GM12878 (cell line): Measurements from ENCODE around the gene NAALADL2. TPM values are rescaled to one million over a fixed set of nuclear protein-coding genes. Genes with fewer than 3 reads are reported as not detected.

Experiments
- CBX5 ChIP-seq: sonication (generic); IDR thresholded peaks from 2 replicates; pipeline ENCODE4 v1.6.1; 2016; ENCODE audit warnings: low read depth, moderate library complexity, mild to moderate bottlenecking, inconsistent platforms
- CEBPB ChIP-seq, 2 experiments: fragments of 150-350 bp in 1 of 2; IDR thresholded peaks; 2 replicates each; pipeline ENCODE4 v1.6.1; 2012 to 2014; ENCODE audit warnings: low read depth in 2 of 2, low read length in 2 of 2, borderline replicate concordance in 1 of 2, inconsistent platforms in 1 of 2
- CREB1 ChIP-seq: IDR thresholded peaks from 2 replicates; pipeline ENCODE4 v1.6.1; 2012; ENCODE audit warnings: low read depth, mild to moderate bottlenecking, inconsistent platforms
- E2F4 ChIP-seq: IDR thresholded peaks from 2 replicates; pipeline ENCODE4 v1.6.1; 2012; ENCODE audit warnings: low read depth, low read length, improper control_type of control experiment
- EED ChIP-seq: sonication (generic); IDR thresholded peaks from 2 replicates; pipeline ENCODE4 v1.6.1; 2016; ENCODE audit warnings: antibody characterized with exemption, low read depth
- EZH2 ChIP-seq: IDR thresholded peaks from 2 replicates; pipeline ENCODE4 v1.6.1; 2012; ENCODE audit warnings: low read depth, mild to moderate bottlenecking, control low read depth, inconsistent platforms, low read length, borderline replicate concordance; ENCODE audit not compliant: control insufficient read depth
- FOXK2 ChIP-seq: fragments of 450-650 bp; IDR thresholded peaks from 2 replicates; pipeline ENCODE4 v1.6.1; 2017; ENCODE audit warnings: mild to moderate bottlenecking, moderate library complexity
- FOXM1 ChIP-seq: IDR thresholded peaks from 2 replicates; pipeline ENCODE4 v1.6.1; 2012; ENCODE audit warnings: low read depth, mild to moderate bottlenecking, inconsistent platforms, low read length, moderate library complexity
- GATAD2B ChIP-seq: fragments of 450-650 bp; conservative IDR thresholded peaks from 2 replicates; pipeline ENCODE4 v1.6.1; 2017; ENCODE audit warnings: low read depth, mild to moderate bottlenecking, moderate library complexity
- IKZF2 ChIP-seq, 2 experiments: fragments of 450-650 bp; IDR thresholded peaks; 2 replicates each; pipeline ENCODE4 v1.6.1; 2017; ENCODE audit warnings: mild to moderate bottlenecking in 2 of 2, moderate library complexity in 2 of 2
- JUNB ChIP-seq: IDR thresholded peaks from 2 replicates; pipeline ENCODE4 v1.6.1; 2016; ENCODE audit warnings: antibody characterized with exemption, mild to moderate bottlenecking
- JUND ChIP-seq: IDR thresholded peaks from 2 replicates; pipeline ENCODE4 v1.6.1; 2012; ENCODE audit warnings: low read depth, mild to moderate bottlenecking, low read length, improper control_type of control experiment, moderate library complexity
- LARP7 ChIP-seq: fragments of 450-650 bp; IDR thresholded peaks from 2 replicates; pipeline ENCODE4 v1.6.1; 2017; ENCODE audit warnings: mild to moderate bottlenecking
- MTA2 ChIP-seq: fragments of 450-650 bp; IDR thresholded peaks from 2 replicates; pipeline ENCODE4 v1.6.1; 2016; ENCODE audit warnings: low read depth, mild to moderate bottlenecking, moderate library complexity
- NFYA ChIP-seq: IDR thresholded peaks from 2 replicates; pipeline ENCODE4 v1.6.1; 2011; ENCODE audit warnings: low read depth, mild to moderate bottlenecking, low read length, improper control_type of control experiment, borderline replicate concordance
- PAX8 ChIP-seq: fragments of 450-650 bp; IDR thresholded peaks from 2 replicates; pipeline ENCODE4 v1.6.1; 2017; ENCODE audit warnings: mild to moderate bottlenecking, moderate library complexity
- RAD21 ChIP-seq: IDR thresholded peaks from 2 replicates; pipeline ENCODE4 v1.6.1; 2011; ENCODE audit warnings: mild to moderate bottlenecking, low read depth, low read length, moderate library complexity; ENCODE audit not compliant: insufficient read depth
- RAD51 ChIP-seq: fragments of 450-650 bp; IDR thresholded peaks from 2 replicates; pipeline ENCODE4 v1.6.1; 2016; ENCODE audit warnings: moderate library complexity, mild to moderate bottlenecking, inconsistent platforms
- RELB ChIP-seq: fragments of 450-650 bp; IDR thresholded peaks from 2 replicates; pipeline ENCODE4 v1.6.1; 2017; ENCODE audit warnings: low read depth, mild to moderate bottlenecking, moderate library complexity
- SMAD5 ChIP-seq: IDR thresholded peaks from 2 replicates; pipeline ENCODE4 v1.6.1; 2016; ENCODE audit warnings: antibody characterized with exemption, low read depth
- SMARCA5 ChIP-seq: fragments of 450-650 bp; IDR thresholded peaks from 2 replicates; pipeline ENCODE4 v1.6.1; 2017; ENCODE audit warnings: mild to moderate bottlenecking
- STAT1 ChIP-seq: fragments of 450-650 bp; conservative IDR thresholded peaks from 2 replicates; pipeline ENCODE4 v1.6.1; 2014; ENCODE audit warnings: antibody characterized with exemption, mild to moderate bottlenecking
- STAT3 ChIP-seq: IDR thresholded peaks from 2 replicates; pipeline ENCODE4 v1.6.1; 2011; ENCODE audit warnings: low read depth, low read length, improper control_type of control experiment
- TCF3 ChIP-seq: IDR thresholded peaks from 2 replicates; pipeline ENCODE4 v1.6.1; 2012; ENCODE audit warnings: low read depth, mild to moderate bottlenecking, low read length, borderline replicate concordance; ENCODE audit not compliant: insufficient read depth
- TCF7 ChIP-seq: IDR thresholded peaks from 2 replicates; pipeline ENCODE4 v1.6.1; 2014; ENCODE audit warnings: antibody characterized with exemption, borderline replicate concordance
- polyA plus RNA-seq, 11 experiments: library from polyadenylated mRNA; depleted of rRNA in 4 of 11; unstranded in 6 of 11; stranded (reverse) in 5 of 11; fragments of >200 nt; fragmentation: Nextera tagmentation in 4 of 11; fragmentation: Illumina TruSeq in 1 of 11; extraction: Ambion mirVana in 4 of 11; extraction: Trizol in 1 of 11; gene quantifications; 1 replicate in 1 of 11; 2 replicates in 10 of 11; pipeline versions ENCODE4 v1.2.1 to v1.2.3, GENCODE V29; 2011 to 2016; ENCODE audit warnings: inconsistent platforms in 2 of 11, missing spikeins in 2 of 11, low read depth in 1 of 11
- total RNA-seq, 4 experiments: library from RNA; depleted of rRNA in 3 of 4; stranded (reverse); fragments of >200 nt in 3 of 4; fragmentation: Illumina TruSeq in 1 of 4; extraction: Trizol in 1 of 4; gene quantifications; 2 replicates each; pipeline versions ENCODE4 v1.2.1 to v1.2.3, GENCODE V29; 2013 to 2021
- TF ChIP-seq, protein P1 (sequence below): fragments of 450-650 bp; conservative IDR thresholded peaks from 2 replicates; pipeline ENCODE4 v1.6.1; 2017; ENCODE audit warnings: mild to moderate bottlenecking, moderate library complexity

Gene NAALADL2
- total and polyA plus RNA-seq, 10 of the 15 experiments (the other 5 are each of a cell fraction or from before 2014, with no cell fraction given) = 0.06 to 10.8 (median 0.46) TPM

GRCh38 chr3:175193815-175194518, 334.8 kb downstream of the NAALADL2 start (continued):
- TF ChIP-seq RELB (no peak), SMARCA5 (no peak), NFYA (no peak), STAT1 (no peak), CBX5 (0 out of 2 replicates have a peak, but pooled peaks have one; percentile 28), IKZF2 (IDR thresholded peaks at IDR 0.05) (peak in 1 of 2 experiments; percentile 46; a peak in 1 of 4 replicates), RAD51 (no peak), CEBPB (IDR thresholded peaks at IDR 0.05; ENCODE audit: borderline replicate concordance in 1 of 2, low read depth in 2 of 2, low read length in 2 of 2) (peak in 1 of 2 experiments; percentile 44; a peak in 1 of 4 replicates), EZH2 (no peak), FOXM1 (peak; percentile 87; the same call in 1 of the 2 replicates), GATAD2B (no peak), RAD21 (no peak), CREB1 (0 out of 2 replicates have a peak, but pooled peaks have one; percentile 19), MTA2 (no peak), FOXK2 (no peak), EED (0 out of 2 replicates have a peak, but pooled peaks have one; percentile 31), TCF3 (no peak), LARP7 (no peak), JUNB (peak; percentile 95), E2F4 (no peak), SMAD5 (no peak), PAX8 (no peak), JUND (no peak), TCF7 (no peak), STAT3 (no peak)
- TF ChIP-seq, protein P1, sequence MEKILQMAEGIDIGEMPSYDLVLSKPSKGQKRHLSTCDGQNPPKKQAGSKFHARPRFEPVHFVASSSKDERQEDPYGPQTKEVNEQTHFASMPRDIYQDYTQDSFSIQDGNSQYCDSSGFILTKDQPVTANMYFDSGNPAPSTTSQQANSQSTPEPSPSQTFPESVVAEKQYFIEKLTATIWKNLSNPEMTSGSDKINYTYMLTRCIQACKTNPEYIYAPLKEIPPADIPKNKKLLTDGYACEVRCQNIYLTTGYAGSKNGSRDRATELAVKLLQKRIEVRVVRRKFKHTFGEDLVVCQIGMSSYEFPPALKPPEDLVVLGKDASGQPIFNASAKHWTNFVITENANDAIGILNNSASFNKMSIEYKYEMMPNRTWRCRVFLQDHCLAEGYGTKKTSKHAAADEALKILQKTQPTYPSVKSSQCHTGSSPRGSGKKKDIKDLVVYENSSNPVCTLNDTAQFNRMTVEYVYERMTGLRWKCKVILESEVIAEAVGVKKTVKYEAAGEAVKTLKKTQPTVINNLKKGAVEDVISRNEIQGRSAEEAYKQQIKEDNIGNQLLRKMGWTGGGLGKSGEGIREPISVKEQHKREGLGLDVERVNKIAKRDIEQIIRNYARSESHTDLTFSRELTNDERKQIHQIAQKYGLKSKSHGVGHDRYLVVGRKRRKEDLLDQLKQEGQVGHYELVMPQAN = no peak
